H9 (cell line): ENCODE results near the gene CTSA. TPM values are rescaled to one million over a fixed set of nuclear protein-coding genes. Genes with fewer than 3 reads are reported as not detected.
A peak's percentile ranks its signal among the peaks of the same experiment; 100 is the strongest.

Source experiments
- DNase-seq: peaks from one replicate; pipeline ENCODE4 v3.0.0-alpha.2; 2017
- H2AFZ ChIP-seq: one replicate; pipeline ENCODE4 v1.6.1; 2013; ENCODE audit warnings: mild to moderate bottlenecking, low read length, control low read depth, moderate library complexity
- H2AK5ac ChIP-seq: 2 replicates; pipeline ENCODE4 v1.6.1; 2013; ENCODE audit warnings: low read length, control low read depth, mixed read lengths; ENCODE audit not compliant: insufficient read length
- H2BK120ac ChIP-seq: one replicate; pipeline ENCODE4 v1.6.1; 2013; ENCODE audit warnings: low read depth, mild to moderate bottlenecking, low read length, control low read depth, inconsistent platforms; ENCODE audit not compliant: poor library complexity, severe bottlenecking
- H2BK12ac ChIP-seq: 2 replicates; pipeline ENCODE4 v1.6.1; 2013; ENCODE audit warnings: low read length, control low read depth, mixed read lengths, low read depth; ENCODE audit not compliant: insufficient read length
- H2BK15ac ChIP-seq: 2 replicates; pipeline ENCODE4 v1.6.1; 2013; ENCODE audit warnings: low read depth, low read length, control low read depth
- H2BK20ac ChIP-seq: one replicate; pipeline ENCODE4 v1.6.1; 2013; ENCODE audit warnings: low read depth, mild to moderate bottlenecking, low read length, control low read depth, inconsistent platforms; ENCODE audit not compliant: poor library complexity, severe bottlenecking
- H2BK5ac ChIP-seq: 2 replicates; pipeline ENCODE4 v1.6.1; 2013; ENCODE audit warnings: low read length, control low read depth, mixed read lengths; ENCODE audit not compliant: insufficient read length
- H3K14ac ChIP-seq: 2 replicates; pipeline ENCODE4 v1.6.1; 2013; ENCODE audit warnings: low read length, control low read depth; ENCODE audit not compliant: insufficient read depth
- H3K18ac ChIP-seq: 2 replicates; pipeline ENCODE4 v1.6.1; 2013; ENCODE audit warnings: low read depth, mild to moderate bottlenecking, mixed read lengths, low read length, control low read depth; ENCODE audit not compliant: insufficient read length
- H3K23ac ChIP-seq: 2 replicates; pipeline ENCODE4 v1.6.1; 2013; ENCODE audit warnings: low read length, control low read depth, mixed read lengths, low read depth; ENCODE audit not compliant: insufficient read length
- H3K23me2 ChIP-seq: 2 replicates; pipeline ENCODE4 v1.6.1; 2013; ENCODE audit warnings: low read depth, mild to moderate bottlenecking, mixed read lengths, low read length, control low read depth; ENCODE audit not compliant: insufficient read length, poor library complexity, severe bottlenecking
- H3K27ac ChIP-seq: 2 replicates; pipeline ENCODE4 v1.5.1; 2013; ENCODE audit warnings: low read length, control low read depth, mixed read lengths, low read depth; ENCODE audit not compliant: insufficient read length
- H3K27me3 ChIP-seq: 2 replicates; pipeline ENCODE4 v1.6.1; 2013; ENCODE audit warnings: low read length, control low read depth, inconsistent platforms; ENCODE audit not compliant: insufficient read depth
- H3K4ac ChIP-seq: 2 replicates; pipeline ENCODE4 v1.6.1; 2013; ENCODE audit warnings: low read depth, mild to moderate bottlenecking, control low read depth, inconsistent platforms, low read length, moderate library complexity
- H3K4me1 ChIP-seq: 2 replicates; pipeline ENCODE4 v1.6.1; 2013; ENCODE audit warnings: low read length, control low read depth, inconsistent platforms; ENCODE audit not compliant: insufficient read depth
- H3K4me2 ChIP-seq: 2 replicates; pipeline ENCODE4 v1.6.1; 2013; ENCODE audit warnings: low read length, control low read depth, mixed read lengths; ENCODE audit not compliant: insufficient read length, insufficient read depth
- H3K56ac ChIP-seq: 2 replicates; pipeline ENCODE4 v1.6.1; 2013; ENCODE audit warnings: low read depth, mild to moderate bottlenecking, mixed read lengths, low read length, control low read depth; ENCODE audit not compliant: insufficient read length
- H3K79me1 ChIP-seq: 2 replicates; pipeline ENCODE4 v1.6.1; 2013; ENCODE audit warnings: low read depth, mild to moderate bottlenecking, moderate library complexity, low read length, control low read depth, inconsistent platforms; ENCODE audit not compliant: insufficient read depth, poor library complexity, severe bottlenecking
- H3K79me2 ChIP-seq: 2 replicates; pipeline ENCODE4 v1.6.1; 2013; ENCODE audit warnings: low read length, control low read depth, inconsistent platforms; ENCODE audit not compliant: insufficient read depth
- H3K9ac ChIP-seq: 2 replicates; pipeline ENCODE4 v1.6.1; 2013; ENCODE audit warnings: low read length, control low read depth, mixed read lengths; ENCODE audit not compliant: insufficient read length; ENCODE audit errors: extremely low read depth
- H3K9me3 ChIP-seq: one replicate; pipeline ENCODE4 v1.6.1; 2013; ENCODE audit warnings: low read depth, low read length, inconsistent platforms; ENCODE audit not compliant: control insufficient read depth
- H3T11ph ChIP-seq: one replicate; pipeline ENCODE4 v1.6.1; 2013; ENCODE audit warnings: mild to moderate bottlenecking, low read length, control low read depth, inconsistent platforms
- H4K20me1 ChIP-seq: one replicate; pipeline ENCODE4 v1.6.1; 2013; ENCODE audit not compliant: control insufficient read depth, insufficient read length, insufficient read depth
- H4K5ac ChIP-seq: 2 replicates; pipeline ENCODE4 v1.6.1; 2013; ENCODE audit warnings: low read depth, mild to moderate bottlenecking, mixed read lengths, low read length, control low read depth; ENCODE audit not compliant: insufficient read length
- H4K8ac ChIP-seq: replicated peaks from 2 replicates; pipeline ENCODE4 v1.6.1; 2013; ENCODE audit warnings: low read length, control low read depth, mixed read lengths, low read depth; ENCODE audit not compliant: insufficient read length
- H4K91ac ChIP-seq: 2 replicates; pipeline ENCODE4 v1.6.1; 2013; ENCODE audit warnings: low read depth, mild to moderate bottlenecking, moderate library complexity, mixed read lengths, low read length, control low read depth; ENCODE audit not compliant: insufficient read length
- H3K27ac Mint-ChIP-seq, 3 experiments: 2 replicates in 2 of 3; 3 replicates in 1 of 3; pipeline ENCODE4 v1.8.0; 2020 to 2021; ENCODE audit warnings: mixed read lengths in 3 of 3, mild to moderate bottlenecking in 1 of 3, moderate library complexity in 1 of 3
- H3K27me3 Mint-ChIP-seq: 2 replicates; pipeline ENCODE4 v1.8.0; 2021; ENCODE audit warnings: low read depth, mild to moderate bottlenecking, moderate library complexity, mixed read lengths
- H3K36me3 Mint-ChIP-seq, 3 experiments: 2 replicates in 2 of 3; 3 replicates in 1 of 3; pipeline ENCODE4 v1.8.0; 2020 to 2021; ENCODE audit warnings: low read depth in 3 of 3, mixed read lengths in 3 of 3; ENCODE audit not compliant: insufficient read depth in 1 of 3
- H3K4me1 Mint-ChIP-seq, 2 experiments: 2 replicates each; pipeline ENCODE4 v1.8.0; 2020; ENCODE audit warnings: mixed read lengths in 2 of 2
- H3K4me3 Mint-ChIP-seq, 2 experiments: 2 replicates in 1 of 2; 3 replicates in 1 of 2; pipeline ENCODE4 v1.8.0; 2020 to 2021; ENCODE audit warnings: mild to moderate bottlenecking in 2 of 2, mixed read lengths in 2 of 2, moderate library complexity in 1 of 2
- H3K9me3 Mint-ChIP-seq, 2 experiments: 2 replicates in 1 of 2; 3 replicates in 1 of 2; pipeline ENCODE4 v1.8.0; 2020; ENCODE audit warnings: mild to moderate bottlenecking in 2 of 2, mixed read lengths in 2 of 2, moderate library complexity in 1 of 2
- CTCF ChIP-seq: fragments of 200-600 bp; sonication (generic); conservative IDR thresholded peaks from 3 replicates; pipeline ENCODE4 v1.8.0; 2021; ENCODE audit warnings: antibody characterized with exemption, mild to moderate bottlenecking
- WGBS: extraction: QIAGEN DNeasy Blood & Tissue Kit; methylation state at CpG from one replicate; pipeline ENCODE4 v1.1.7; 2013; ENCODE audit warnings: missing lambda C conversion rate, low lambda C conversion rate, mixed read lengths; ENCODE audit not compliant: insufficient read length; ENCODE audit errors: extremely low coverage; 5-methylcytosine and 5-hydroxymethylcytosine counted together
- total RNA-seq: library from RNA; stranded (reverse); gene quantifications from 2 replicates; pipeline ENCODE4 v1.2.1, GENCODE V29; 2021

CTSA gene
- total RNA-seq, 1 experiment from 2014 or later, result 64.4 TPM

GRCh38 chr20:45904583-45905504 is 13.7 kb downstream of the CTSA start:
- no peak overlapping the region for H4K5ac ChIP-seq
- no peaks in the 10 kb centered on the region for H3K79me2 ChIP-seq
- Mint-ChIP-seq H3K4me3 (no peak overlapping the region; a peak in 1 of 5 replicates), H3K4me1 (peaks cover 7 to 9% of the 10 kb centered on the region in 2 experiments), H3K9me3 (no peaks in the 10 kb centered on the region), H3K27me3 (no peaks in the 10 kb centered on the region), H3K27ac (peak overlapping the region in 1 of 3 experiments; percentile 50; a peak in 1 of 7 replicates), H3K36me3 (peaks cover 52 to 66% (median 56%) of the 10 kb centered on the region in 3 experiments; a peak in 6 of 7 replicates)
- no peaks in the 10 kb centered on the region for H3K27me3 ChIP-seq
- H2BK20ac ChIP-seq, result no peak overlapping the region
- H2BK120ac ChIP-seq, result no peak overlapping the region
- no peak overlapping the region for H3K27ac ChIP-seq
- H2AFZ ChIP-seq, result no peak overlapping the region
- no peak overlapping the region for H2BK5ac ChIP-seq
- DNase-seq, result no peak
- no peak overlapping the region for H3K56ac ChIP-seq
- TF ChIP-seq CTCF, result no peak
- no peaks in the 10 kb centered on the region for H4K20me1 ChIP-seq
- no peak overlapping the region for H3K14ac ChIP-seq
- no peaks in the 10 kb centered on the region for H3K23me2 ChIP-seq
- H2BK12ac ChIP-seq, result no peak overlapping the region
- no peak overlapping the region for H3K4me2 ChIP-seq
- no peaks in the 10 kb centered on the region for H3K79me1 ChIP-seq
- H4K8ac ChIP-seq, result no peak overlapping the region
- no peak overlapping the region for H2BK15ac ChIP-seq
- no peak overlapping the region for H3K23ac ChIP-seq
- no peak overlapping the region for H3K9ac ChIP-seq
- no CpG with 5 or more reads among the region's 16 CpGs for WGBS
- H3K4me1 ChIP-seq, result no peaks in the 10 kb centered on the region
- H2AK5ac ChIP-seq, result no peak overlapping the region
- H3K4ac ChIP-seq, result no peak overlapping the region
- no peak overlapping the region for H3T11ph ChIP-seq
- no peak overlapping the region for H3K18ac ChIP-seq
- no peaks in the 10 kb centered on the region for H3K9me3 ChIP-seq
- no peak overlapping the region for H4K91ac ChIP-seq
